ENCODE results near the gene TMEM176A.

TMEM176A gene

GRCh38 chr7:150823484-150824126 lies 23.0 kb downstream of the TMEM176A start:
- Histone ChIP-seq H3K9ac (no peak overlapping the region), H3K27me3 (ENCODE audit: control insufficient read depth, insufficient read depth, low read length) (no peaks in the 10 kb centered on the region), H3K4me1 (no peaks in the 10 kb centered on the region), H3K79me2 (no peaks in the 10 kb centered on the region), H2AFZ (no peak overlapping the region), H3K9me3 (ENCODE audit: control insufficient read depth, low read length) (no peaks in the 10 kb centered on the region), H3K36me3 (ENCODE audit: control insufficient read depth, insufficient read depth, low read length) (no peaks in the 10 kb centered on the region), H3K27ac (no peak overlapping the region), H3K4me3 (ENCODE audit: low read depth, low read length) (no peak overlapping the region), H3K4me2 (ENCODE audit: low read length) (no peak overlapping the region)
- TF ChIP-seq, protein P1, sequence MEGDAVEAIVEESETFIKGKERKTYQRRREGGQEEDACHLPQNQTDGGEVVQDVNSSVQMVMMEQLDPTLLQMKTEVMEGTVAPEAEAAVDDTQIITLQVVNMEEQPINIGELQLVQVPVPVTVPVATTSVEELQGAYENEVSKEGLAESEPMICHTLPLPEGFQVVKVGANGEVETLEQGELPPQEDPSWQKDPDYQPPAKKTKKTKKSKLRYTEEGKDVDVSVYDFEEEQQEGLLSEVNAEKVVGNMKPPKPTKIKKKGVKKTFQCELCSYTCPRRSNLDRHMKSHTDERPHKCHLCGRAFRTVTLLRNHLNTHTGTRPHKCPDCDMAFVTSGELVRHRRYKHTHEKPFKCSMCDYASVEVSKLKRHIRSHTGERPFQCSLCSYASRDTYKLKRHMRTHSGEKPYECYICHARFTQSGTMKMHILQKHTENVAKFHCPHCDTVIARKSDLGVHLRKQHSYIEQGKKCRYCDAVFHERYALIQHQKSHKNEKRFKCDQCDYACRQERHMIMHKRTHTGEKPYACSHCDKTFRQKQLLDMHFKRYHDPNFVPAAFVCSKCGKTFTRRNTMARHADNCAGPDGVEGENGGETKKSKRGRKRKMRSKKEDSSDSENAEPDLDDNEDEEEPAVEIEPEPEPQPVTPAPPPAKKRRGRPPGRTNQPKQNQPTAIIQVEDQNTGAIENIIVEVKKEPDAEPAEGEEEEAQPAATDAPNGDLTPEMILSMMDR (IDR thresholded peaks at IDR 0.05): no peak

DNA sequence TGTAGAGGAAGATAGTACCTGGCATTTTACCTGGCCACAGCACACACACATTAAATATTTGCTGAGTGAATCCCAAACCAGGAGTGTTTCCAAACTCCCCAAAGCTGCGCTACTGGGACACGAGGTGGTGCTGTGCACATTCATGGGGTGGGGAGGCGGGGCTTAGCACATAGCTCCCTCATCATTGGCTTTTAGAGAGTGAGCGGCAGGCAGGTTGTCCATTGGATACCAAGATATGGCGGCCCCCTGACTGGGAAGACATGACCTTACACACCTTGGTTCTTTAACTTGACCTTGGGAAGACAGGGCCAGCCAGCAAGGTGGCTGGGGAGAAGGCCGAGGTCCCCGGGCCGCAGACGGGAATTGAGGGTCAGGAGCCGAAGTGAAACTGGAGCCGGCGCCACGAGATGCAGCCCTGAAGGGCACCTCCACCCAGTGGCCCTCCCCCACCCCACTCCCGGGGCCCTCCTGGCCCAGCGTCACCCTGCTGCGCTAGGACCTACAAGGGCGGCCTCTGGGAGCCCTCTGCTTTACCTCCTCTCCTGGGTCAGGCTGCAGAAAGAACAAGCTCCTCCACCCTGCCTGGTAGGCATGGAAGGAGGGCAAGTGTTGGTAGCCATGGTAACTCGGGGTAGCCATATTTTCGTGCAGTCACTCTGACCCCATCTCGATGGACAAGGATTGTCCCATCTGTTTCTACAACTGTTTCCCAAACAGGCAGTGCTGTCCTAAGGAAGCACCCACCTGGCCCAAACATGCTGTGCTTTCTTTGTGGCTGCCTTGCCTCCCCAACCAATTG lies 24.0 kb downstream of the TMEM176A start:
- Histone ChIP-seq H3K4me2 (ENCODE audit: low read length) (no peak overlapping the region), H3K4me1 (no peaks in the 10 kb centered on the region), H2AFZ (no peak overlapping the region), H3K79me2 (no peaks in the 10 kb centered on the region), H3K27me3 (ENCODE audit: control insufficient read depth, insufficient read depth, low read length) (no peaks in the 10 kb centered on the region), H3K9ac (no peak overlapping the region), H3K4me3 (ENCODE audit: low read depth, low read length) (no peak overlapping the region), H3K9me3 (ENCODE audit: control insufficient read depth, low read length) (no peaks in the 10 kb centered on the region), H3K27ac (no peak overlapping the region), H3K36me3 (ENCODE audit: control insufficient read depth, insufficient read depth, low read length) (no peaks in the 10 kb centered on the region)
- TF ChIP-seq, protein P1 (IDR thresholded peaks at IDR 0.05): no peak

DNA sequence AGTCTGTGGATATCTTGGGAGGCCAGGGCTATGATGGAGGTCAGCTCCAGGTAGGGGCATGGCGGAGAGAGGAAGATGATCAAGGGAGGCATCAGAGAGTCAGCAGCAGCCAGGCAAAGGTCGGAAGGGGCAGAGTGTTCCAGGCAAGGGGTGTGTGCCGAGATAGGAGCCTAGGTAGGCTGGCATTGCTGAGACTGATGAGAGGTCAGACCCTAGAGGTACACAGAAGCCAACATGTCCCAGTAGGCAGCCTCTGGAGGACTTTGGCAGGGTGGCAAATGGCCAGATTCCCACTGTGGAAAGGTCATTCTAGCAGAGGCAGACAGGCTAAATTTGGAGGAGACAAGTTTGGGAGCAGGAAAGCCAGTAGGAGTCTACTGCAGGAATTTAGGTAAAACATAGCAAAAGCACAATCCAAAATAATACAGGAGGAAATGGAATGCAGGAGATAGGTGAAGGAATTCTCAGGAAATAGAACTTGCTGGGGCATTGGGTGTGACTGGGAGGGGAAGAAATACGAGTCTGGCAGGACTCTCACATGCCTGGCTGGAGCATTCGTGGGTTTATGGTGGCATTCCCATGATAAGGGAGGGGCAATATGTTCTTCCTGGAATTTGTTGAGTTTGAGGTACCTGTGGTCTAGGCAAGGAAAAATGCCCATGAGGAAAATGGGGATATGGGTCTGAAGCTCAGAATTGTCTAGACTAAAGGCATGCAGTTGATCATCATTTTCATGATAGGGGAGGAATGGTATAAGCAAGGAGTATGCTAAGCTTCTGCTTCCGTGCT lies 25.7 kb downstream of the TMEM176A start:
- TF ChIP-seq, protein P1 (IDR thresholded peaks at IDR 0.05): no peak
- Histone ChIP-seq H3K27me3 (ENCODE audit: control insufficient read depth, insufficient read depth, low read length) (no peaks in the 10 kb centered on the region), H3K36me3 (ENCODE audit: control insufficient read depth, insufficient read depth, low read length) (no peaks in the 10 kb centered on the region), H3K4me1 (no peaks in the 10 kb centered on the region), H3K79me2 (no peaks in the 10 kb centered on the region), H3K4me3 (ENCODE audit: low read depth, low read length) (no peak overlapping the region), H2AFZ (no peak overlapping the region), H3K9ac (no peak overlapping the region), H3K9me3 (ENCODE audit: control insufficient read depth, low read length) (no peaks in the 10 kb centered on the region), H3K4me2 (ENCODE audit: low read length) (no peak overlapping the region), H3K27ac (no peak overlapping the region)

DNA sequence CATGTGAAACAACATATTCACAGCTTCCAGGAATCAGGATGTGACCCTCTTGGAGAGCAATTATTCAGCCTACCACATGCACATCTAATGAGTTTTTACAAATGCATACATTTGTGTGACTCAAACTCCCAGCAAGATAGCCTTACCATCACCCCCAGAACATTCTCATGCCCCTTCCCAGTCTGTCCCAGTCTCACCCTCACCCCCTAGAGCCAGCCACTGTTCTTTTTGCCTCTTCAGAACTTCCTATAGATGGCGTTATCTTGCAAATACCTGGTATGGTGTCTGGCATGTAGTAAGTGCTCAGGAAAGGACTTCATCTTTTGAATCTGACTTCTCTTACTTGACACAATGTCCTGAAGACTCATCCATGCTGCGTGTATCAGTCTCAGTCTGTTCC lies 27.8 kb downstream of the TMEM176A start:
- H3K4me1 ChIP-seq: no peaks in the 10 kb centered on the region
- no peaks in the 10 kb centered on the region for H3K27me3 ChIP-seq (ENCODE audit: control insufficient read depth, insufficient read depth, low read length)
- H3K79me2 ChIP-seq: no peaks in the 10 kb centered on the region
- no peak overlapping the region for H2AFZ ChIP-seq
- H3K9ac ChIP-seq: no peak overlapping the region
- H3K4me2 ChIP-seq (ENCODE audit: low read length): no peak overlapping the region
- H3K4me3 ChIP-seq (ENCODE audit: low read depth, low read length): no peak overlapping the region
- no peak overlapping the region for H3K27ac ChIP-seq
- TF ChIP-seq, protein P1 (IDR thresholded peaks at IDR 0.05): no peak
- H3K9me3 ChIP-seq (ENCODE audit: control insufficient read depth, low read length): no peaks in the 10 kb centered on the region
- H3K36me3 ChIP-seq (ENCODE audit: control insufficient read depth, insufficient read depth, low read length): no peaks in the 10 kb centered on the region
